BLaER1 treated with 17β-estradiol and CSF1 and Interleukin-3, amounts not matched to agents 10 nM and 100 nM (cell line): ENCODE measurements around the gene PROP1.
"Not testable (repeated sequence)": the region's sequence is repeated elsewhere in the genome, so short reads cannot be mapped to it uniquely, and the experiment has no call there.

Source experiments
- H3K27ac ChIP-seq, 11 experiments: shearing (Covaris generic); formaldehyde crosslinking; 2 replicates each; pipeline ENCODE4 v1.8.1; 2022
- H3K27me3 ChIP-seq, 11 experiments: shearing (Covaris generic); formaldehyde crosslinking; 2 replicates each; pipeline ENCODE4 v1.8.1; 2022
- H3K36me3 ChIP-seq, 11 experiments: shearing (Covaris generic); formaldehyde crosslinking; 2 replicates each; pipeline ENCODE4 v1.8.1; 2022
- H3K4me1 ChIP-seq, 10 experiments: shearing (Covaris generic); formaldehyde crosslinking; 2 replicates each; pipeline ENCODE4 v1.8.1; 2022
- H3K4me2 ChIP-seq, 11 experiments: shearing (Covaris generic); formaldehyde crosslinking; 2 replicates each; pipeline ENCODE4 v1.8.1; 2022
- H3K4me3 ChIP-seq, 10 experiments: shearing (Covaris generic); formaldehyde crosslinking; 2 replicates each; pipeline ENCODE4 v1.8.1; 2022
- H3K9ac ChIP-seq, 11 experiments: shearing (Covaris generic); formaldehyde crosslinking; 2 replicates each; pipeline ENCODE4 v1.8.1; 2022
- H3K9me3 ChIP-seq, 11 experiments: shearing (Covaris generic); formaldehyde crosslinking; replicated peaks in 1 of 11; 2 replicates each; pipeline ENCODE4 v1.8.1; 2022
- H4K20me1 ChIP-seq, 11 experiments: shearing (Covaris generic); formaldehyde crosslinking; 2 replicates each; pipeline ENCODE4 v1.8.1; 2022
- Cebpa-rat ChIP-seq, 11 experiments: shearing (Covaris generic); IDR thresholded peaks; 2 replicates each; pipeline ENCODE4 v1.8.1; 2022

PROP1 gene

GRCh38 chr5:177957241-177957640 is 38.8 kb downstream of the PROP1 start:
- Histone ChIP-seq H3K4me3 (no peak overlapping the region), H3K4me1 (peaks cover 0 to 8% (median 0%) of the 10 kb centered on the region in 10 experiments; a peak in 7 of 20 replicates), H3K27me3 (no peaks in the 10 kb centered on the region), H3K36me3 (peaks cover 0 to 11% (median 0%) of the 10 kb centered on the region in 11 experiments; a peak in 2 of 22 replicates), H3K27ac (no peak overlapping the region), H3K9ac (no peak overlapping the region), H3K9me3 (peaks cover 10 to 16% (median 13%) of the 10 kb centered on the region in 11 experiments; a peak in 20 of 22 replicates), H4K20me1 (no peaks in the 10 kb centered on the region), H3K4me2 (no peak overlapping the region)
- no peak for TF ChIP-seq Cebpa-rat (IDR thresholded peaks at IDR 0.05)

GRCh38 chr5:177953101-177953500 is 42.9 kb downstream of the PROP1 start:
- H3K9me3 ChIP-seq, H3K4me2 ChIP-seq, H4K20me1 ChIP-seq, H3K27ac ChIP-seq, H3K9ac ChIP-seq, H3K4me3 ChIP-seq, H3K36me3 ChIP-seq, H3K27me3 ChIP-seq, H3K4me1 ChIP-seq: not testable (repeated sequence)

- not testable (repeated sequence) for H3K9ac ChIP-seq, H4K20me1 ChIP-seq, H3K27ac ChIP-seq, H3K36me3 ChIP-seq, H3K9me3 ChIP-seq, H3K4me3 ChIP-seq, H3K4me2 ChIP-seq
- peaks cover 0 to 14% (median 9%) of the 10 kb centered on the region in 11 experiments; a peak in 9 of 22 replicates for H3K27me3 ChIP-seq
- peaks cover 0 to 15% (median 5%) of the 10 kb centered on the region in 10 experiments; a peak in 12 of 20 replicates for H3K4me1 ChIP-seq
These were observed 46.4 kb downstream of the PROP1 start for GRCh38 chr5:177949656-177950055.

GRCh38 chr5:177949065-177949464 is 47.0 kb downstream of the PROP1 start:
- H3K4me2 ChIP-seq, H3K27ac ChIP-seq, H3K4me3 ChIP-seq, H4K20me1 ChIP-seq, H3K9ac ChIP-seq, H3K36me3 ChIP-seq, H3K9me3 ChIP-seq: not testable (repeated sequence)
- H3K4me1 ChIP-seq, result peaks cover 0 to 15% (median 5%) of the 10 kb centered on the region in 10 experiments; a peak in 12 of 20 replicates
- peaks cover 0 to 20% (median 14%) of the 10 kb centered on the region in 11 experiments; a peak in 13 of 22 replicates for H3K27me3 ChIP-seq

- H3K9me3 ChIP-seq, H3K9ac ChIP-seq, H3K27ac ChIP-seq, H3K36me3 ChIP-seq, H4K20me1 ChIP-seq, H3K4me3 ChIP-seq: not testable (repeated sequence)
- H3K27me3 ChIP-seq, result peaks cover 6 to 29% (median 23%) of the 10 kb centered on the region in 11 experiments; a peak in 19 of 22 replicates
- peak overlapping the region in 2 of 11 experiments; percentile 23 to 29; a peak in 3 of 22 replicates for H3K4me2 ChIP-seq
- peaks cover 0 to 15% (median 5%) of the 10 kb centered on the region in 10 experiments; a peak in 12 of 20 replicates for H3K4me1 ChIP-seq
These were observed 48.1 kb downstream of the PROP1 start for GRCh38 chr5:177947912-177948311.

GRCh38 chr5:177945601-177946283 is 50.3 kb downstream of the PROP1 start:
- H3K4me3 ChIP-seq, H4K20me1 ChIP-seq, H3K9ac ChIP-seq, H3K9me3 ChIP-seq, H3K36me3 ChIP-seq, H3K27ac ChIP-seq: not testable (repeated sequence)
- peaks cover 10 to 42% (median 36%) of the 10 kb centered on the region in 11 experiments; a peak in 21 of 22 replicates for H3K27me3 ChIP-seq
- peak overlapping the region in 7 of 11 experiments; percentile 20 to 45 (median 42); a peak in 7 of 22 replicates for H3K4me2 ChIP-seq
- H3K4me1 ChIP-seq, result peaks cover 0 to 15% (median 5%) of the 10 kb centered on the region in 10 experiments; a peak in 12 of 20 replicates

- H3K9ac ChIP-seq, result not testable (repeated sequence)
- peaks cover 11 to 48% (median 42%) of the 10 kb centered on the region in 11 experiments for H3K27me3 ChIP-seq
These were observed 50.9 kb downstream of the PROP1 start for GRCh38 chr5:177945145-177945544.

GRCh38 chr5:177943805-177944736 is 52.0 kb downstream of the PROP1 start:
- Histone ChIP-seq H3K9ac (peak overlapping the region in 4 of 11 experiments; percentile 15 to 62 (median 49); a peak in 5 of 22 replicates), H3K4me1 (peaks cover 0 to 15% (median 6%) of the 10 kb centered on the region in 10 experiments; a peak in 13 of 20 replicates), H3K27me3 (peaks cover 19 to 59% (median 52%) of the 10 kb centered on the region in 11 experiments), H3K4me3 (peak overlapping the region; percentile 36 to 71 (median 56)), H3K4me2 (peak overlapping the region; percentile 65 to 90 (median 79))
- not testable (repeated sequence) for H3K27ac ChIP-seq, H3K9me3 ChIP-seq, H3K36me3 ChIP-seq, H4K20me1 ChIP-seq

More at GRCh38 chr5:177945145-177945544, 50.9 kb downstream of the PROP1 start:
- H3K4me3 ChIP-seq, H3K9me3 ChIP-seq, H3K27ac ChIP-seq, H4K20me1 ChIP-seq, H3K36me3 ChIP-seq: not testable (repeated sequence)
- Histone ChIP-seq H3K4me2 (peak overlapping the region in 4 of 11 experiments; percentile 20 to 45 (median 42); a peak in 2 of 22 replicates), H3K4me1 (peaks cover 0 to 15% (median 5%) of the 10 kb centered on the region in 10 experiments; a peak in 12 of 20 replicates)

GRCh38 chr5:177942896-177943295 is 53.1 kb downstream of the PROP1 start:
- peaks cover 0 to 18% (median 7%) of the 10 kb centered on the region in 10 experiments; a peak in 13 of 20 replicates for H3K4me1 ChIP-seq
- H3K9ac ChIP-seq, H3K4me3 ChIP-seq, H3K36me3 ChIP-seq, H3K27ac ChIP-seq, H3K9me3 ChIP-seq: not testable (repeated sequence)
- H3K27me3 ChIP-seq, result peaks cover 30 to 71% (median 64%) of the 10 kb centered on the region in 11 experiments
- peak overlapping the region in 1 of 11 experiments; percentile 20; a peak in 1 of 22 replicates for H3K4me2 ChIP-seq
- H4K20me1 ChIP-seq, result peaks cover 0 to 18% (median 6%) of the 10 kb centered on the region in 11 experiments; a peak in 10 of 22 replicates
